ENCODE results near the gene MLLT10.

GRCh38 chr10:21628023-21628422 is 94.0 kb downstream of the MLLT10 start:
- TF ChIP-seq, protein P1, sequence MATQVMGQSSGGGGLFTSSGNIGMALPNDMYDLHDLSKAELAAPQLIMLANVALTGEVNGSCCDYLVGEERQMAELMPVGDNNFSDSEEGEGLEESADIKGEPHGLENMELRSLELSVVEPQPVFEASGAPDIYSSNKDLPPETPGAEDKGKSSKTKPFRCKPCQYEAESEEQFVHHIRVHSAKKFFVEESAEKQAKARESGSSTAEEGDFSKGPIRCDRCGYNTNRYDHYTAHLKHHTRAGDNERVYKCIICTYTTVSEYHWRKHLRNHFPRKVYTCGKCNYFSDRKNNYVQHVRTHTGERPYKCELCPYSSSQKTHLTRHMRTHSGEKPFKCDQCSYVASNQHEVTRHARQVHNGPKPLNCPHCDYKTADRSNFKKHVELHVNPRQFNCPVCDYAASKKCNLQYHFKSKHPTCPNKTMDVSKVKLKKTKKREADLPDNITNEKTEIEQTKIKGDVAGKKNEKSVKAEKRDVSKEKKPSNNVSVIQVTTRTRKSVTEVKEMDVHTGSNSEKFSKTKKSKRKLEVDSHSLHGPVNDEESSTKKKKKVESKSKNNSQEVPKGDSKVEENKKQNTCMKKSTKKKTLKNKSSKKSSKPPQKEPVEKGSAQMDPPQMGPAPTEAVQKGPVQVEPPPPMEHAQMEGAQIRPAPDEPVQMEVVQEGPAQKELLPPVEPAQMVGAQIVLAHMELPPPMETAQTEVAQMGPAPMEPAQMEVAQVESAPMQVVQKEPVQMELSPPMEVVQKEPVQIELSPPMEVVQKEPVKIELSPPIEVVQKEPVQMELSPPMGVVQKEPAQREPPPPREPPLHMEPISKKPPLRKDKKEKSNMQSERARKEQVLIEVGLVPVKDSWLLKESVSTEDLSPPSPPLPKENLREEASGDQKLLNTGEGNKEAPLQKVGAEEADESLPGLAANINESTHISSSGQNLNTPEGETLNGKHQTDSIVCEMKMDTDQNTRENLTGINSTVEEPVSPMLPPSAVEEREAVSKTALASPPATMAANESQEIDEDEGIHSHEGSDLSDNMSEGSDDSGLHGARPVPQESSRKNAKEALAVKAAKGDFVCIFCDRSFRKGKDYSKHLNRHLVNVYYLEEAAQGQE (IDR thresholded peaks at IDR 0.05; ENCODE audit: insufficient read depth in 1 of 2, low read depth in 2 of 2, low read length in 2 of 2), result no peak
- TF ChIP-seq TAF1 (IDR thresholded peaks at IDR 0.05; ENCODE audit: borderline replicate concordance, insufficient read depth, low read length) (no peak), POLR2AphosphoS5 (IDR thresholded peaks at IDR 0.05; ENCODE audit: low read depth, low read length) (no peak)
